Ishikawa (cell line): ENCODE measurements around the gene DDI2.

Source experiments
- CEBPB ChIP-seq: IDR thresholded peaks from 2 replicates; pipeline ENCODE4 v1.6.1; 2012
- CREB1 ChIP-seq: IDR thresholded peaks from 2 replicates; pipeline ENCODE4 v1.6.1; 2012; ENCODE audit warnings: low read depth
- EGR1 ChIP-seq: IDR thresholded peaks from 2 replicates; pipeline ENCODE4 v1.6.1; 2012
- EP300 ChIP-seq: IDR thresholded peaks from 2 replicates; pipeline ENCODE4 v1.6.1; 2012; ENCODE audit warnings: borderline replicate concordance
- FOXM1 ChIP-seq: IDR thresholded peaks from 2 replicates; pipeline ENCODE4 v1.6.1; 2012; ENCODE audit warnings: low read depth, borderline replicate concordance
- MAX ChIP-seq: IDR thresholded peaks from 2 replicates; pipeline ENCODE4 v1.6.1; 2012
- NFIC ChIP-seq: IDR thresholded peaks from 2 replicates; pipeline ENCODE4 v1.6.1; 2012
- RAD21 ChIP-seq: IDR thresholded peaks from 2 replicates; pipeline ENCODE4 v1.6.1; 2012; ENCODE audit warnings: low read depth
- REST ChIP-seq: IDR thresholded peaks from 2 replicates; pipeline ENCODE4 v1.6.1; 2012; ENCODE audit warnings: low read depth, mild to moderate bottlenecking
- TAF1 ChIP-seq: IDR thresholded peaks from 2 replicates; pipeline ENCODE4 v1.6.1; 2012; ENCODE audit warnings: low read depth, mild to moderate bottlenecking
- TCF12 ChIP-seq: IDR thresholded peaks from 2 replicates; pipeline ENCODE4 v1.6.1; 2012; ENCODE audit warnings: low read depth
- TEAD4 ChIP-seq: IDR thresholded peaks from 2 replicates; pipeline ENCODE4 v1.6.1; 2012
- USF1 ChIP-seq: IDR thresholded peaks from 2 replicates; pipeline ENCODE4 v1.6.1; 2012
- YY1 ChIP-seq: IDR thresholded peaks from 2 replicates; pipeline ENCODE4 v1.6.1; 2012; ENCODE audit warnings: low read depth
- ZBTB7A ChIP-seq: IDR thresholded peaks from 2 replicates; pipeline ENCODE4 v1.6.1; 2012; ENCODE audit warnings: low read depth

The DDI2 gene

DNA sequence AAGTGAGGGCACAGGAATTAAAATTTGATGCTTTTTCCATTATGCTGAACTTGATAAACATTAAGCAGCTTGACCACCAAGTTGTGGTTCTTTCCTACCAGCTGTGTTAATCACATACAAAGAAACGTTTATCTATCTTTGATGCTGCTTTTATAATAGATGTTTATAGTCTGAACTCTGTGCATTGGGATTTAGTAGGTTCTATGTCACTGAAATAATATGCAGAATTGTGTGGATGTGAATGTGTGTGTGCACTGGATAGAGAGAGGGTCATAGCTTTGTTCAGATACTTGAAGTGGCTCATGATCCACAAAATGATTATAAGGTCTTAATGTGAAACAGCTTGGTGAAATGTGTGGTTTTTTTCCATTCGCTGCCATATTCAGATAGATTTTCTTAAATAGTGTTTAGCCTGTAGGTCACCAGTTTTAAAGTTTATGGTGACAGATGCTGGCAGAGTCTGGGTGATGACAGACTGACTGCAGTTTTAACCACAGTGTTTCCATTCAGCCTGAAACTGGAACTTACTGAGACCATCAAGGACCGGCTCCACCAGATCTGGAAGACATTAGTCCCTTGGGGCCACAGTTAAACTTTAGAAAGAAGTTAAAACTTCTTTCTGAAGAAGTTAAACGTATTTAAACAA lies 10.2 kb downstream of the DDI2 start:
- no peak for TF ChIP-seq TAF1
- TF ChIP-seq FOXM1: no peak

DNA sequence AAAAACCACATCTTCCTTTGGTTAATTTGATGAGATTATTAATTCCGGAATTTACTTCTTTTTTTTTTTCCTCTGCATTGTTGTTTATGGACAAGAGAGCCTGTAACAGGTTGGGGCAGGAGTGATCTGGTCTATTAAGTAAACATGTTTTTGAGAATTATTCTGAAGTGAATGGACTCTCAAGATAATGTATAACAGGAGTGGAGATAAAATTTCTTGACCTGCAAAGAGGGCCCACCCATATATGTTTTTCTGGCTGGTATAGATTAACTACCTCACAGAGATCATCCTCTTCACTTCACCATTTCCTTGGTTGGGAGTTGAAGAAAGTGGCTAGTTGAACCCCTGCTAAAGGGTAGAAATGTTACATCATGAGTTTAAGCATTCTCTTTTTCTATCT lies 10.7 kb downstream of the DDI2 start:
- TF ChIP-seq CREB1 (no peak), EGR1 (no peak), TAF1 (no peak), RAD21 (no peak), FOXM1 (no peak), YY1 (no peak), TCF12 (no peak), REST (no peak), MAX (no peak)

- TF ChIP-seq RAD21: no peak
- no peak for TF ChIP-seq FOXM1
- no peak for TF ChIP-seq CREB1
- TF ChIP-seq CEBPB: no peak
- TF ChIP-seq EP300: no peak
- TF ChIP-seq TEAD4: no peak
- TF ChIP-seq YY1: no peak
- no peak for TF ChIP-seq USF1
- no peak for TF ChIP-seq NFIC
- no peak for TF ChIP-seq TAF1
- no peak for TF ChIP-seq REST
- no peak for TF ChIP-seq EGR1
- TF ChIP-seq TCF12: no peak
- TF ChIP-seq ZBTB7A: no peak
- TF ChIP-seq MAX: no peak
Observed at GRCh38 chr1:15633756-15634420, 16.6 kb downstream of the DDI2 start.

DNA sequence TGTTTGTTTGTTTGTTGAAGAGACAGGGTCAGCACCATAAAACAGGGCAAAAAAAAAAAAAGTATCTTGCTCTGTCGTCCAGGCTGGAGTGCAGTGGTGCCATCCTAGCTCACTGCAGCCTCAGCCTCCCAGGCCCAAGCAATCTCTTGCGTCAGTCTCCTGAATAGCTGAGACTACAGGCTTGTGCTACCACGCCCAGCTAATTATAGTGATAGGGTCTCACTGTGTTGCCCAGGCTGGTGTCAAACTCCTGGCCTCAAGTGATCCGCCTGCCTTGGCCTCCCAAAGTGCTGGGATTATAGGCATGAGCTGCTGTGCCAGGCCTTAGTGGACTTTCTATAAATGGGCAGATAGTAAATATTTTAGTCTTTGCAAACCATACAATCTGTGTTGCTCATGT lies 19.2 kb downstream of the DDI2 start:
- no peak for TF ChIP-seq EP300
- no peak for TF ChIP-seq RAD21
- TF ChIP-seq YY1: no peak
- no peak for TF ChIP-seq MAX
- TF ChIP-seq ZBTB7A: no peak

GRCh38 chr1:15637826-15638225 lies 20.6 kb downstream of the DDI2 start:
- no peak for TF ChIP-seq RAD21

DNA sequence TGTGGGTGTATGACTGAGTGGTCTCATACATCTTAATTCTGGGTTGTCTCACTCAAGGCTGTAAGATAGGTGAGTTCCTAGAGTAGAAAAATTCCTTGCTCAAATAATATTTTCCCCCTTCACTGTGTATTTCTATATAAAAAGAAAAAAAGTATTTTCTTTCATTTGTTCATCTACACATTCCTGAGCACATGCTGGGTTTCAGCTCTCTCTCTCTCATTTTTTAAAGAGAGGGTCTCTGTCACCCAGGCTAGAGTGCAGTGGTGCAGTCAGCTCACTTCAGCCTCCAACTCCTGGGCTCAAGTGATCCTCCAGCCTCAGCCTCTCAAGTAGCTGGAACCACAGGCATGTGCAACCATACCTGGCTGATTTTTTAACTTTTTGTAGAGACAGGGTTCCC lies 22.0 kb downstream of the DDI2 start:
- TF ChIP-seq TEAD4 (no peak), CREB1 (no peak), ZBTB7A (no peak), EGR1 (no peak), CEBPB (no peak), RAD21 (no peak), MAX (no peak), USF1 (no peak), FOXM1 (no peak), TAF1 (no peak), EP300 (no peak)
